ENCODE results near the gene KLHDC4.

The KLHDC4 gene

GRCh38 chr16:87713451-87714229 is 52.1 kb downstream of the KLHDC4 start:
- no peak overlapping the region for H3K27ac ChIP-seq
- POLR2A ChIA-PET (ENCODE audit: low non-redundant PET) = no interaction called here
- CTCF ChIA-PET = interaction anchor here (0.6 kb wide), 1 partner anchor 296 kb away, joined by 3 read pairs; no protein-coding TSS in a partner anchor
- TF ChIP-seq CTCF (conservative IDR thresholded peaks at IDR 0.05; ENCODE audit: low read depth) = no peak
- DNase-seq (ENCODE audit: low spot score) = no peak

- no peak for DNase-seq (ENCODE audit: low spot score)
- POLR2A ChIA-PET (ENCODE audit: low non-redundant PET) = no interaction called here
- 0 out of 2 replicates have a peak overlapping the region, but pooled peaks have one; percentile 3 for H3K27ac ChIP-seq
- TF ChIP-seq CTCF (conservative IDR thresholded peaks at IDR 0.05; ENCODE audit: low read depth) = no peak
- CTCF ChIA-PET = no interaction called here
Observed at GRCh38 chr16:87712184-87712762, 53.5 kb downstream of the KLHDC4 start.

- H3K27ac ChIP-seq = no peak overlapping the region
- CTCF ChIA-PET = interaction anchor here (0.6 kb wide), 1 partner anchor 64 kb away, joined by 5 read pairs; no protein-coding TSS in a partner anchor
- TF ChIP-seq CTCF (conservative IDR thresholded peaks at IDR 0.05; ENCODE audit: low read depth) = no peak
- DNase-seq (ENCODE audit: low spot score) = no peak
- POLR2A ChIA-PET (ENCODE audit: low non-redundant PET) = interaction anchor here (0.6 kb wide), 1 partner anchor 12 kb away, joined by 3 read pairs; no protein-coding TSS in a partner anchor
Observed at GRCh38 chr16:87710887-87711286, 54.9 kb downstream of the KLHDC4 start.

GRCh38 chr16:87709677-87710076 is 56.1 kb downstream of the KLHDC4 start:
- no peak for TF ChIP-seq CTCF (conservative IDR thresholded peaks at IDR 0.05; ENCODE audit: low read depth)
- DNase-seq (ENCODE audit: low spot score) = no peak
- CTCF ChIA-PET = no interaction called here
- H3K27ac ChIP-seq = no peak overlapping the region
- POLR2A ChIA-PET (ENCODE audit: low non-redundant PET) = no interaction called here

- H3K27ac ChIP-seq = no peak overlapping the region
- POLR2A ChIA-PET (ENCODE audit: low non-redundant PET) = interaction anchor here (0.5 kb wide), 1 partner anchor 135 kb away, joined by 3 read pairs; no protein-coding TSS in a partner anchor
- CTCF ChIA-PET = no interaction called here
- DNase-seq (ENCODE audit: low spot score) = no peak
- TF ChIP-seq CTCF (conservative IDR thresholded peaks at IDR 0.05; ENCODE audit: low read depth) = no peak
Observed at GRCh38 chr16:87708881-87709638, 56.7 kb downstream of the KLHDC4 start.

Measured in RWPE1 (cell line).